IMR-90 (cell line): ENCODE data around the gene COL9A3. TPM values are rescaled to one million over a fixed set of nuclear protein-coding genes. Genes with fewer than 3 reads are reported as not detected.
A peak's percentile ranks its signal among the peaks of the same experiment; 100 is the strongest.

Experiments
- ATAC-seq: fragments of 200-7000 bp; cut with Tn5 transposase; 2 replicates; pipeline ENCODE4 v1.9.1; 2020; ENCODE audit warnings: low read depth, mild to moderate bottlenecking, moderate library complexity
- BruUV-seq: library from RNA; stranded (reverse); fragments of 400-500 nt; replicated peaks from 2 replicates; lab custom pipeline; 2021; lab: Mats Ljungman, UMichigan
- CTCF ChIA-PET: fragments of 300-600 bp; formaldehyde crosslinking; extraction: SDS; loops from one replicate; lab custom pipeline; 2021; ENCODE audit warnings: antibody characterized with exemption; lab: Yijun Ruan, JAX
- POLR2A ChIA-PET: fragments of 300-600 bp; sonication (Branson Sonifier 250); formaldehyde crosslinking; loops from one replicate; lab custom pipeline; 2022; ENCODE audit warnings: antibody characterized with exemption; ENCODE audit not compliant: unreplicated experiment; lab: Charles Lee
- DNase-seq: peaks from one replicate; pipeline ENCODE4 v3.0.0; 2013
- H2AFZ ChIP-seq: replicated peaks from 2 replicates; pipeline ENCODE3; 2013; ENCODE audit warnings: low read length, mild to moderate bottlenecking; ENCODE audit not compliant: poor library complexity
- H2AK5ac ChIP-seq: 2 replicates; pipeline ENCODE4 v1.6.1; 2013; ENCODE audit warnings: low read depth, low read length, inconsistent platforms
- H2AK9ac ChIP-seq: replicated peaks from 2 replicates; pipeline ENCODE3; 2013; ENCODE audit warnings: mild to moderate bottlenecking, low read depth, low read length, moderate library complexity; ENCODE audit not compliant: poor library complexity
- H2BK120ac ChIP-seq: 2 replicates; pipeline ENCODE4 v1.6.1; 2013; ENCODE audit warnings: low read depth, low read length, inconsistent platforms
- H2BK15ac ChIP-seq: 3 replicates; pipeline ENCODE4 v1.6.1; 2013; ENCODE audit warnings: low read depth, low read length, inconsistent platforms
- H2BK20ac ChIP-seq: 2 replicates; pipeline ENCODE4 v1.6.1; 2013; ENCODE audit warnings: low read depth, mild to moderate bottlenecking, inconsistent platforms, low read length, moderate library complexity
- H2BK5ac ChIP-seq: 2 replicates; pipeline ENCODE4 v1.6.1; 2013; ENCODE audit warnings: mild to moderate bottlenecking, low read depth, low read length, inconsistent platforms; ENCODE audit not compliant: poor library complexity, severe bottlenecking
- H3K14ac ChIP-seq: replicated peaks from 2 replicates; pipeline ENCODE4 v1.6.1; 2013; ENCODE audit warnings: low read depth, low read length, inconsistent platforms
- H3K18ac ChIP-seq: 2 replicates; pipeline ENCODE4 v1.6.1; 2013; ENCODE audit warnings: low read depth, low read length, control low read depth
- H3K23ac ChIP-seq: 2 replicates; pipeline ENCODE4 v1.6.1; 2013; ENCODE audit warnings: low read depth, low read length, inconsistent platforms
- H3K27ac ChIP-seq: 2 replicates; pipeline ENCODE4 v1.5.1; 2013; ENCODE audit warnings: mild to moderate bottlenecking, control low read depth, low read length; ENCODE audit not compliant: insufficient read depth
- H3K27me3 ChIP-seq: 2 replicates; pipeline ENCODE4 v1.6.1; 2013; ENCODE audit warnings: low read length; ENCODE audit not compliant: control insufficient read depth, insufficient read depth
- H3K36me3 ChIP-seq: 2 replicates; pipeline ENCODE4 v1.6.1; 2013; ENCODE audit warnings: low read length, mixed read lengths; ENCODE audit not compliant: control insufficient read depth, insufficient read depth
- H3K4ac ChIP-seq: 2 replicates; pipeline ENCODE4 v1.6.1; 2013; ENCODE audit warnings: low read depth, low read length, inconsistent platforms
- H3K4me1 ChIP-seq: 2 replicates; pipeline ENCODE4 v1.6.1; 2013; ENCODE audit warnings: low read length, mixed read lengths; ENCODE audit not compliant: control insufficient read depth, insufficient read depth
- H3K4me2 ChIP-seq: 2 replicates; pipeline ENCODE4 v1.6.1; 2013; ENCODE audit warnings: low read depth, mild to moderate bottlenecking, control low read depth, low read length, moderate library complexity
- H3K4me3 ChIP-seq: 2 replicates; pipeline ENCODE4 v1.5.1; 2013; ENCODE audit warnings: low read depth, mild to moderate bottlenecking, control low read depth, low read length, moderate library complexity; ENCODE audit not compliant: insufficient read depth
- H3K56ac ChIP-seq: 2 replicates; pipeline ENCODE4 v1.6.1; 2013; ENCODE audit warnings: low read length, inconsistent platforms; ENCODE audit not compliant: insufficient read depth; ENCODE audit errors: extremely low read depth
- H3K79me1 ChIP-seq, 2 experiments: 2 replicates each; pipeline ENCODE4 v1.6.1; 2013; ENCODE audit warnings: low read length in 2 of 2, inconsistent platforms in 1 of 2, low read depth in 1 of 2
- H3K9ac ChIP-seq: 2 replicates; pipeline ENCODE4 v1.6.1; 2013; ENCODE audit warnings: low read depth, low read length, control low read depth
- H3K9me1 ChIP-seq: 2 replicates; pipeline ENCODE4 v1.6.1; 2013; ENCODE audit warnings: low read length, inconsistent platforms; ENCODE audit not compliant: insufficient read depth
- H3K9me3 ChIP-seq: 2 replicates; pipeline ENCODE4 v1.6.1; 2013; ENCODE audit warnings: low read length; ENCODE audit not compliant: control insufficient read depth, insufficient read depth
- H4K20me1 ChIP-seq: 2 replicates; pipeline ENCODE4 v1.6.1; 2013; ENCODE audit warnings: low read length, inconsistent platforms; ENCODE audit not compliant: insufficient read depth
- H4K5ac ChIP-seq: 2 replicates; pipeline ENCODE4 v1.6.1; 2013; ENCODE audit warnings: mild to moderate bottlenecking, low read depth, low read length, control low read depth
- H4K8ac ChIP-seq, 2 experiments: 2 replicates each; pipeline ENCODE4 v1.6.1; 2013; ENCODE audit warnings: low read depth in 2 of 2, low read length in 2 of 2, control low read depth in 1 of 2, inconsistent platforms in 1 of 2
- H4K91ac ChIP-seq: 2 replicates; pipeline ENCODE4 v1.6.1; 2013; ENCODE audit warnings: low read depth, low read length, inconsistent platforms; ENCODE audit not compliant: insufficient read depth
- FOS ChIP-seq: fragments of 150-350 bp; IDR thresholded peaks from 2 replicates; pipeline ENCODE4 v1.6.1; 2016; ENCODE audit warnings: low read depth, low read length
- MAFK ChIP-seq: IDR thresholded peaks from 2 replicates; pipeline ENCODE4 v1.6.1; 2012; ENCODE audit warnings: low read depth, low read length, improper control_type of control experiment
- MAZ ChIP-seq: IDR thresholded peaks from 2 replicates; pipeline ENCODE4 v1.6.1; 2012; ENCODE audit warnings: low read depth, mild to moderate bottlenecking, low read length, improper control_type of control experiment, moderate library complexity, borderline replicate concordance
- MXI1 ChIP-seq: IDR thresholded peaks from 2 replicates; pipeline ENCODE4 v1.6.1; 2012; ENCODE audit warnings: low read depth, mild to moderate bottlenecking, low read length, moderate library complexity, borderline replicate concordance
- NFE2L2 ChIP-seq: fragments of 150-350 bp; IDR thresholded peaks from 2 replicates; pipeline ENCODE4 v1.6.1; 2016; ENCODE audit warnings: low read depth, mild to moderate bottlenecking, low read length
- POLR2A ChIP-seq: IDR thresholded peaks from 2 replicates; pipeline ENCODE4 v1.6.1; 2012; ENCODE audit warnings: mild to moderate bottlenecking, low read depth, low read length
- RAD21 ChIP-seq: IDR thresholded peaks from 2 replicates; pipeline ENCODE4 v1.6.1; 2012; ENCODE audit warnings: low read length, improper control_type of control experiment
- RCOR1 ChIP-seq: IDR thresholded peaks from 2 replicates; pipeline ENCODE4 v1.6.1; 2012; ENCODE audit warnings: mild to moderate bottlenecking, low read length, improper control_type of control experiment; ENCODE audit not compliant: insufficient replicate concordance
- RFX5 ChIP-seq: IDR thresholded peaks from 2 replicates; pipeline ENCODE4 v1.8.0; 2012; ENCODE audit warnings: low read depth, mild to moderate bottlenecking, low read length, moderate library complexity
- SMC3 ChIP-seq: fragments of 150-350 bp; IDR thresholded peaks from 2 replicates; pipeline ENCODE4 v1.6.1; 2016; ENCODE audit warnings: low read depth, mild to moderate bottlenecking, antibody characterized with exemption, low read length, moderate library complexity
- WGBS, 2 experiments: methylation state at CpG; one replicate each; pipeline versions ENCODE4 v1.1.5 to v1.1.7; 2013; ENCODE audit warnings: missing lambda C conversion rate in 2 of 2; ENCODE audit not compliant: insufficient read length in 1 of 2; ENCODE audit errors: extremely low coverage in 2 of 2; 5-methylcytosine and 5-hydroxymethylcytosine counted together
- dilution Hi-C: fragments of 300-500 bp; cut with HindIII; formaldehyde crosslinking; loops from one replicate; pipeline ENCODE4 v1.14.3; 2018; ENCODE audit warnings: low sequenced_read_pairs; ENCODE audit not compliant: unreplicated experiment
- in situ Hi-C: fragments of 300-500 bp; cut with MboI; formaldehyde crosslinking; loops from 3 replicates; pipeline ENCODE4 v1.14.3; 2019; ENCODE audit warnings: low sequenced_read_pairs, inconsistent platforms, mixed read lengths
- intact Hi-C: fragments of 100-400 bp; cut with micrococcal nuclease; formaldehyde crosslinking; loops from 2 replicates; pipeline ENCODE4 v1.10.0; 2022
- polyA plus RNA-seq, 3 experiments: library from polyadenylated mRNA; depleted of rRNA; stranded (reverse); fragments of >200 nt; gene quantifications; 2 replicates each; pipeline ENCODE4 v1.2.3, GENCODE V29; 2012; ENCODE audit warnings: low replicate concordance in 1 of 3
- total RNA-seq: library from RNA; depleted of rRNA; stranded (reverse); fragments of >200 nt; gene quantifications from 2 replicates; pipeline ENCODE4 v1.2.3, GENCODE V29; 2012
- TF ChIP-seq, protein P1 (sequence below): conservative IDR thresholded peaks from 2 replicates; pipeline ENCODE4 v1.5.1; 2012; ENCODE audit warnings: mild to moderate bottlenecking, low read depth, low read length, improper control_type of control experiment
- TF ChIP-seq, protein P2 (sequence below): fragments of 150-350 bp; IDR thresholded peaks from 2 replicates; pipeline ENCODE4 v1.6.1; 2016; ENCODE audit warnings: low read depth, mild to moderate bottlenecking, low read length, moderate library complexity, borderline replicate concordance
- TF ChIP-seq, protein P3 (sequence below): fragments of 150-350 bp; IDR thresholded peaks from 2 replicates; pipeline ENCODE4 v1.6.1; 2017; ENCODE audit warnings: mild to moderate bottlenecking, antibody characterized with exemption, low read length, low read depth

The COL9A3 gene
- total and polyA plus RNA-seq, 2 of the 4 experiments (the other 2 are of a cell fraction), result 0.36 to 1.4 TPM

DNA sequence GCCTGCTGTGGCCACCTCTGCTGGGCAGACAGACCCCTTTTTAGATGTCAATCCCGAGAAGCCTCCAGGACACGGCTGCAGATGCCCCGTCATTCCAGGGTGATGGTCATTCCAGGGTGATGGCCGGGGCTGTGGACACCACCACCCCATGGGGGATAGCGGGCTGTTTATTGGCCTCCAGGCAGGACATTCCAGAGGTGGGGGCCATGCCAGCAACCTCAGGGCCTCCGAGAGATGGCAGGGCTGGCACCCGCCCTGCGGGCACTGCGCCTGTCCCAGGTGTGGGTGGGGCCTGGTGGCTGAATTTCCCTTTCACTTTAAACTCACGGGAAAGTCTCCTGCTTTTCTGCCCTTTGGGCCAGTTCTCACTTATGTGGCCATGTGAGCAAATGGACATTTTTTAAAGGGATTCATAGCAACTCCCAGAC, 14.5 kb downstream of the COL9A3 start:
- Histone ChIP-seq H2AK9ac (peak overlapping the region; percentile 5), H3K56ac (no peak overlapping the region), H3K27me3 (no peaks in the 10 kb centered on the region; the same call in 1 of the 2 replicates), H4K91ac (no peak overlapping the region), H2BK120ac (no peak overlapping the region), H3K27ac (no peak overlapping the region), H2AFZ (no peak overlapping the region), H4K5ac (no peak overlapping the region), H4K20me1 (no peaks in the 10 kb centered on the region), H3K4me1 (peaks cover 3% of the 10 kb centered on the region; the same call in 1 of the 2 replicates), H3K4me2 (no peak overlapping the region), H3K36me3 (no peaks in the 10 kb centered on the region), H3K4me3 (no peak overlapping the region), H2AK5ac (no peak overlapping the region), H2BK5ac (no peak overlapping the region), H4K8ac (no peak overlapping the region), H3K14ac (no peak overlapping the region), H3K18ac (no peak overlapping the region), H2BK15ac (no peak overlapping the region), H2BK20ac (no peak overlapping the region), H3K9me3 (no peaks in the 10 kb centered on the region), H3K9ac (no peak overlapping the region), H3K9me1 (no peaks in the 10 kb centered on the region; the same call in 1 of the 2 replicates), H3K79me1 (no peaks in the 10 kb centered on the region), H3K23ac (no peak overlapping the region), H3K4ac (no peak overlapping the region)
- no TSS peak for BruUV-seq
- POLR2A ChIA-PET, result no interaction called here
- CTCF ChIA-PET, result no interaction called here
- in situ Hi-C loops, result no loop called here
- WGBS, 2 experiments, result no CpG with 5 or more reads among the region's 10 CpGs
- dilution Hi-C loops, result no loop called here
- DNase-seq, result no peak
- intact Hi-C loops, result no loop called here
- ATAC-seq, result peak; percentile 18
- TF ChIP-seq POLR2A (no peak), RFX5 (no peak), SMC3 (no peak), RAD21 (no peak), NFE2L2 (no peak), MAFK (no peak), RCOR1 (no peak), MXI1 (no peak), FOS (no peak), MAZ (no peak)
- TF ChIP-seq, protein P1, sequence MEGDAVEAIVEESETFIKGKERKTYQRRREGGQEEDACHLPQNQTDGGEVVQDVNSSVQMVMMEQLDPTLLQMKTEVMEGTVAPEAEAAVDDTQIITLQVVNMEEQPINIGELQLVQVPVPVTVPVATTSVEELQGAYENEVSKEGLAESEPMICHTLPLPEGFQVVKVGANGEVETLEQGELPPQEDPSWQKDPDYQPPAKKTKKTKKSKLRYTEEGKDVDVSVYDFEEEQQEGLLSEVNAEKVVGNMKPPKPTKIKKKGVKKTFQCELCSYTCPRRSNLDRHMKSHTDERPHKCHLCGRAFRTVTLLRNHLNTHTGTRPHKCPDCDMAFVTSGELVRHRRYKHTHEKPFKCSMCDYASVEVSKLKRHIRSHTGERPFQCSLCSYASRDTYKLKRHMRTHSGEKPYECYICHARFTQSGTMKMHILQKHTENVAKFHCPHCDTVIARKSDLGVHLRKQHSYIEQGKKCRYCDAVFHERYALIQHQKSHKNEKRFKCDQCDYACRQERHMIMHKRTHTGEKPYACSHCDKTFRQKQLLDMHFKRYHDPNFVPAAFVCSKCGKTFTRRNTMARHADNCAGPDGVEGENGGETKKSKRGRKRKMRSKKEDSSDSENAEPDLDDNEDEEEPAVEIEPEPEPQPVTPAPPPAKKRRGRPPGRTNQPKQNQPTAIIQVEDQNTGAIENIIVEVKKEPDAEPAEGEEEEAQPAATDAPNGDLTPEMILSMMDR, result no peak
- TF ChIP-seq, protein P2, sequence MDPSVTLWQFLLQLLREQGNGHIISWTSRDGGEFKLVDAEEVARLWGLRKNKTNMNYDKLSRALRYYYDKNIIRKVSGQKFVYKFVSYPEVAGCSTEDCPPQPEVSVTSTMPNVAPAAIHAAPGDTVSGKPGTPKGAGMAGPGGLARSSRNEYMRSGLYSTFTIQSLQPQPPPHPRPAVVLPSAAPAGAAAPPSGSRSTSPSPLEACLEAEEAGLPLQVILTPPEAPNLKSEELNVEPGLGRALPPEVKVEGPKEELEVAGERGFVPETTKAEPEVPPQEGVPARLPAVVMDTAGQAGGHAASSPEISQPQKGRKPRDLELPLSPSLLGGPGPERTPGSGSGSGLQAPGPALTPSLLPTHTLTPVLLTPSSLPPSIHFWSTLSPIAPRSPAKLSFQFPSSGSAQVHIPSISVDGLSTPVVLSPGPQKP, result no peak
- TF ChIP-seq, protein P3, sequence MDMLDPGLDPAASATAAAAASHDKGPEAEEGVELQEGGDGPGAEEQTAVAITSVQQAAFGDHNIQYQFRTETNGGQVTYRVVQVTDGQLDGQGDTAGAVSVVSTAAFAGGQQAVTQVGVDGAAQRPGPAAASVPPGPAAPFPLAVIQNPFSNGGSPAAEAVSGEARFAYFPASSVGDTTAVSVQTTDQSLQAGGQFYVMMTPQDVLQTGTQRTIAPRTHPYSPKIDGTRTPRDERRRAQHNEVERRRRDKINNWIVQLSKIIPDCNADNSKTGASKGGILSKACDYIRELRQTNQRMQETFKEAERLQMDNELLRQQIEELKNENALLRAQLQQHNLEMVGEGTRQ, result no peak
